OCI-M1 (cell line): ENCODE measurements around the gene TAOK3.

Experiments
- DNase-seq: peaks from one replicate; lab custom pipeline; 2025; lab: John Stamatoyannopoulos, UW

Gene TAOK3

DNA sequence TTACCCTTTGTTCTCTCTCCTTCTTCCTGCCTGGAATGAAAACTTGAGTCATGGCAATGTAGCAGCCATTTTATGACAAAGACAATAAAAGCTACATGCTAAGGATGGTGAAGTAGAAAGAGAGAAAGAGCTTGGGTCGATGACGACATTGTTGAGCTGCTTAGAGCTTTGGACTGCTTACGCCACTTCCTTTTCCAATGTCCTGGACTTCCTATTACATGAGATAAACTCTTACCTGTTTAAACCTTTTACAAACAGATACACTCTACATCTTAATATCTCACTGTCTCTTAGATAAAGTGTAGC, 166.6 kb downstream of the TAOK3 start:
- DNase-seq = no peak

DNA sequence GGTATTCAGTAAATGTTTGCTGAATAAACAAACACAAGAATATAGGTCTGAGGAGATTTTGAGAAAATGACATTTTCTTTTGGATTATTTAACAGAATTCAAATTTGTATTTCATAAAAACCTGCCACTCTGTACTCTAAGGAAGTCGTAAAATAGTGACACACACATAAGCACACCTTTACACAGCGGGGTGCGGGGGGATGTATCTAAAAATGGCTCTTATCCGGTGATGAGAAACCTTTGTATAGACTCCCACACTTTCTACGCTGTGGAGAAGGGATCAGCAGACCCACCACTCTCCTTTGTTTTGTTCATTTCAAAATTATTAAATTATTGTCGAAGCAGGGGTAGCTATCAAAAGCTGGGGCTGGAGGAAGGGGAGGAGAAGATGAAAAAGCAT, 178.7 kb downstream of the TAOK3 start:
- no peak for DNase-seq

DNA sequence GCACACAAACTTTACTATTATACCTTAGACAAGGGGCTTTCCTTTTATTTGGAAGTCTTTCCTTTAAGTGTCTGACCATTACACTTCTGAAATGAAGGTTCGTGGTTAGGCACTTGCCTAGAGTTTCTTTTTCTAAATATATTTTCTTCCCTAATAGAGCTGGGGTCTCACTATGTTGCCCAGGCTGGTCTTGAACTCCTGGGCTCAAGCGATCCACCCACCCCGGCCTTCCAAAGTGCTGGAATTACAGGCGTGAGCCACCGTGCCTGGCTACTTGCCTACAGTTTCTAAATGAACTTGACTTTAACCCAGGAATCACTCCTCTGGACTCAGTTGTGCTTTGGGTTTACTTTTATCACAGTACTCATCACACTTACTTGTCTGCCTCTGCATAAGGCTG, 179.2 kb downstream of the TAOK3 start:
- DNase-seq = no peak

DNA sequence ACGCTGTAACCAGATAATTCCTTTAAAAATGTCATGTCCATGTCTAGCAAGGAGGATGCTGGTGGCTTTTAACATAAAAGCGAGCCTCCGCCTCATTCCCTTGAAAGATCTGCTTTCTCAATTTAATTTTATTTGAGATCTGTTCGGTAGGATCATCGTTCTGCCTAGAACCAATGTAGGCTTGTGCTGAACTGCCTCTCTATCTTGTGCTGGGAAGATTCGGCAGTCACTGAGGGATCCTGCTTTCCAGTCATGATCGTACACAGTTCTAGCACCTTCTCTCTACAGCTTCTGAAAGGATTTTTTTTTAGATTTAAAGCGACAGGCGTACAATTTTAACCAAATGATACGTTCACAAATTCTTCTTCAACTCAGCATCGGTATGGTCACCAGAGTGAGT, 182.4 kb downstream of the TAOK3 start:
- DNase-seq = no peak

DNA sequence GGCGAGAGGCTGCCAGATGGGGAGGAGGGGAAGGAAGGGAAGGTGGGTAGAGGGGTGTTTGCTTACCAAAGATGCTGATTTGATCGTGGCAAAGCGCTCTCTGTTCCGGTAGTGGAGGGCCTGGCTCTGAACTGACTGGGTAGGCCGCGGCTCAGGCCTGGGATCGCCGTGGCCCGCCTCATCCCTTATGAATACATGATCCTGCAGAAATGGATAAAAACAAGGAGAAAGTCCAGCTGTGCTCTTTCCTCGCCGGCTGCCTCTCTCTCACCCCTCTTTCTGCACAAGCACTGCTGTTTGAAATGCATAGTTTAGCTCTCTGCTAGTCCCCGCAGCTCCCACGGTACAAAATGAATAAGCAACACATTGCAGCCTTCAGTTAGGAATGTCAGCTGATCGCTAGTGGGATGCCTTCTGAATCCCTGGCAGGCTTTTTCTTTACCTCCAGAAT, 182.9 kb downstream of the TAOK3 start:
- DNase-seq = no peak

DNA sequence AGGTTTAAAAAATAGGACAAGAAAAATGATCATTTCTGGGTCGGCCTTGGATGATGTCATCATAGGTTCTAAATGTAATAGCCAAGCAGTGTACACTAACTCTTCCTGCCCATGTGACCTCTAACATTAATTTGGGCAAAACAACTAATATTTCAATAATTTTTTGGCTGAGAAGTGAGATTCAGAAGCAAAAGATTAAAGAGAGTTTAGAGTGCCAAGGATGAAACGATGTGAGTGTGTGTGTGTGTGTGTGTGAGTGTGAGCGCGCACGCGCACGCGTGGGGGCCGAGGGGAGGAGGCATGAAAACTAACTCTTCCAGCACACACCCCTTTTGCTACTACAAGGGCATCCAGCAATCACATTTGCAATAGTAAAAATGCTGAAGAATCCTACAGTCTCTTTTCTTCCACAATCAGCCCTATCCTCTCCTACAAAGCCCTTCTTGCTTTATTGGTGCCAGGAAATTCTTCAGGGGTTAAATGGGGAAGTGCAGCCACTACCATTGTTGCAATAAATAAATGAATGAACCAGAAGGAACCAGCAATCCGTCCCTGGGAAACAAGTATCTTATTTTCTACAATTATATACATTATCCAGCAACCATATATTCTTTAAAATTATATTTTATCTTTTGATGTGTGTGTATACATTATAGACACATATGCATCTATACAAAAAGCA, 183.9 kb downstream of the TAOK3 start:
- no peak for DNase-seq

DNA sequence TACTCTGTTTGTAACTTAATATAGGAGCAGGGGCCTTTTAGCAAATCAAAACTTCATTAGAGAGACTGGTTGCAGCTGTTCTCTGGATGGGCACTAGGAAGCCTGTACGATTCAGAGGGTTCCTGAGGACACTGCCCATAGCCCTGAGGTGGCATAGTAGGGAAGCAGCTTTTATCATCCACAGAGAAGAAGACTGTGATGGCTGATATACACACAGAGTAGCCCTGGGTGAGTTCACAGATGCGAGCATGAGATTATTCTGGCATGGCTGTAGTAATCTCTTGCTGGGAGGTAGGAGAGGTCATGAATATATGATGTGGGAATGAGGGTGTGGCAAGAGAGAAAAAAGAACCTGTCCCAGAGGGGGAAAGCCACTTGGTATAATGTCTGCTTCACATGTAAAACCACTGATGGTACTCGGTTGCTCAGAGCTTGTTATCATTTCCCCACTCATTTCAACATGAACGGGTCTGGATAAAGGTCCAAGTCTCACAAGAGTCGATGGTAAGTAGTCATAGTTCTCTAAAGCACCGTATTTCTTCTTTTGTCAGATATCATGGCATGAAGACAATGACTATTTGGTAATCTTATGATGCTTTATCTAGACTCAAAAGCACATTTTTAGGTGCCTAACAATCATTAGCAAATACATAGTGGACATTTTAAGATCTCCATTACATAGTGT, 184.8 kb downstream of the TAOK3 start:
- DNase-seq = peak; percentile 61

DNA sequence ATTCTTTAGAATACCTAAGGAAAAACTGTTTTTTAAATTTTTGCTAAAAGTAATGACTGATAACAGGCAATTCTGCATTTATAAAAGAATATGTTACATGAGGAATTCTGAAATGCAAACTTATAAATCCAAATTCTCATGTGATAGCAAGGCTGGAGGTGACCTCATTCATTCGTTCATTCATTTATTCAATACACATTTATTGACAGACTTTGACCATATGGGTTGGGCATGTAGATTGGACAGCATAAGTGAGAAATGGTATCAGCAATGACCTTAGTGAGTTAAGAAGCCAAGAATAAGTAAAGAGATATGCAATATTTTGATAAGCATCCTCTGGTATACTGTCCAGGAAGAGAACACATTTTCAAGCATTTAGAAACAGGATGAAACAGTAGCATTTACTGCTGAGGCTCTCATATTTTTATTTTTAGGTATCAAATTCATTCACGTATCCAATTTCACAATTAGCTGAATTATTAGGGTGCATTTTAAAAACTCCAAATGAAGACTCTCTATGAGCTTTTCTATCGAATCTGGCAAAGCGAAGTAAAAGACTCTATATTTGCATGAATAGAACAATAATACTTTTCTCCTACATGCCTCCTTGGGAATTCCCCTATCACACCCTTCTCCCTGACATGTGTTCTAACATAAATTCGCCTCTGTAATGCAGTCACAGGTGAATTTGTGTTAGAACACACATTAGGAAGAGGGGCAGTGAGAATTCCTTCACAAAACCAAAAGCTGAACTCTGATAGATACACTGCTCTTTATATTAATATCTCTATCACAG, 186.9 kb downstream of the TAOK3 start:
- no peak for DNase-seq

DNA sequence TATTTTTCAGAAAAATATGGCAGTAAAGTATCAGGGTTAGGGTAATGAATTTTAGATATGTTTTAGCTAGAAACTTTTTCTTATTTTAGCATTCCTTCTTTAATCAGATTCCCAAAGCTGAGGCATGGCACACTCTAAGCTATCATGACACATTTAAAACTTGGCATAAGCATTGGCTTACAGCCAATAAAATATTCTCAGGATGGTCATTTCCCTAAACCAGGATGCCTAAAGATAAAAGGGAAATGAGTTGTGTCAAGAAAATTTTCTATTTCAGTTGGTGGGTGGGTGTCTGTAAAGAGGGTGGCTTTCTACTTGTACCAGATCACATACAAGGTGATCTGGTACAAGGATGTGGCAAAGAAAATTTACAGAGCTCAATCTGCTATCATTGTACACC, 189.0 kb downstream of the TAOK3 start:
- DNase-seq = no peak

DNA sequence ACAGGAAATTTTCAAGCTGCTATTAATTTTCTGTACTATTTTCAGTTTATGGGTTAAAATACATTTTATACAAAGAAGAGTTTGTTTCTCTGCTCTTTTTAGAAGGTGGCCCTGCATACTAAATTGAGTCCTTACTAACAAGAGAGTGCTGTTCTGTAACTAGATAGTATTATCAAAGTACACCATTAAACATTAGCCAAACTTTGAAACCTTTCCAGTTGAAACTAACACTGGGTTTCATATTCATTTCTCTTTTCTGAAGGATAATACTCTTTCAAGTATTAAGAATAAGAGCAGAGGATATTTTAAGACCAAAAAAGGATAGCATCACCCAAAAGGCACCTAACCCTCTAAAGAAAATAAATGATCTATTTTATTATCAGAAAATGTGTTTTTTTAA, 189.6 kb downstream of the TAOK3 start:
- DNase-seq = no peak

DNA sequence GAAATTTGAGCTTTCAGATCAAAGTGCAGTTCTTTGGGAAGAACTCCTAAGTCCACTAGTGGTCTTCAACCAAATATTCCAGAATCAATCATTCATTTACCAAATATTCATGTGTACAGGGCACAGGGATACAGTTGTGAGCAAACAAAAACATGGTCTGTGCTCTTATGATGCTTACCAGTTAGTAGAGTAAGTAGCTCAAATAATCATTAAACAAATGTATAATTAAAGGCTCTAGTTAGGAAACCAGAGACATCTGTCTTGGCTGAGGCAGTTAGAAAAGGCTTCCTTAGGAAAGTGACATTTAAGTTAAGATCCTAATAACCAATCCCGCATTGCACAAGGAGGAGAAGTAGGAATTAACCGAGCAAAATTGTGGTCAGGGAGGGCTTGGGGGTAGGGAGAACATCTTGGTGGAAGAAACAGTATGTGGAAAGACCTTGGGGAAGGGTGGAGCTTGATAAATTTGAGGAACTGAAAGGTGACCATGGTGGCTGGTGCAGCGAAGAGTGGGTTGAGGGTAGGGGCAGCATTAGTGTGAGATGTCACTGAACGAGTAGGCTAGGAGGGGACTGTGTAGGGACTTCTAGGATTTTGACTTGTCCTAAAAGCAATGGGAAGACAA, 196.8 kb downstream of the TAOK3 start:
- DNase-seq = no peak

DNA sequence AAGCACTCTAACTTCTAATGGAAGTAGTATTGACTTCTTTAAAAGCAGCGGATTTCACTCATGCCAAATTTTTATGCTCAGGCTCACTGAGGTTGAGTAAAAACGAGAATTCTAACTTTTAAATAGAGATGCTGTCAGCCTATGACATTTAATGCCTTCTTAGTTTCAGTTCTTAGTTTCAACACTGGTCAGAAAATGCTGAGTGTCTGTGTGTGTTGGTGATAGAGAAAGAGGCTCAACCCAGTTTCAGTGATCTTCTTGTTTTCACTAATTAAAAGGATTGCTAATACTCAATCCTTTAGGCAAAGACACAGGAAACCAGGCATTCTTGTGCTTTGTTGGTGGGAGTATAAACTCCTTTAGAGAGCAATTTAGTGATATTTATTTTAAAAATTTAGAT, 205.8 kb downstream of the TAOK3 start:
- no peak for DNase-seq

DNA sequence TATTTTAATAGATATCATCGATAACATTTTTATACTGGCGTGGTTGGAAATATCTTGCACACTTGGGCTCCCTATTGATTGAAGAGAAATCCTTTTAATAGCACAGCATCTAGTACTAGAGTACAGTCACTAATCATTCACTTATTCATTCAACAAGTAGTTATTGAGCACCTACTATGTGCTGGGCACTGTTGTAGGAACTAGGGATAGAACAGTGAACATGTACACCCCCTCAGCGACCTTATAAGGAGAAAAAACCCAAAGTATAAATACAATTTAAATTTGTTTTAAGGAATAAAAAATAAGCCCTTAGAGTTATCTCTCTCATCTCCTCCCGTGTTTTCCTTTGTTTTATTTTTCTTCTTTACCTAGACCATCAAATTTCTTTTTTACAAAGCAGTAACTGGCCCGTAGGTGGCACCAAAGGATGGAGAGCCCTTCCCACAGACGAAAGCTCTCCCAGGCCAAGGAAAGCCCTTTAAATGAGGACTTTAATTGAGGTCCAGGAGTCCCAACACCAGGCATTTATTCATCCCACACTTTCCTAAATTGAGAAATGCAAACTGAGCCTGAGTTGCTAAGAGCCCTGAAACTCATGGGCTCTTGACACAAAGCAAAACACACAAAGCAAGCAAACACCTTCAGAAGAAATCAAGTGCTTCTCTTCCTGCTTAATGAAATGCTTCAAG, 207.8 kb downstream of the TAOK3 start:
- peak; percentile 34 for DNase-seq

DNA sequence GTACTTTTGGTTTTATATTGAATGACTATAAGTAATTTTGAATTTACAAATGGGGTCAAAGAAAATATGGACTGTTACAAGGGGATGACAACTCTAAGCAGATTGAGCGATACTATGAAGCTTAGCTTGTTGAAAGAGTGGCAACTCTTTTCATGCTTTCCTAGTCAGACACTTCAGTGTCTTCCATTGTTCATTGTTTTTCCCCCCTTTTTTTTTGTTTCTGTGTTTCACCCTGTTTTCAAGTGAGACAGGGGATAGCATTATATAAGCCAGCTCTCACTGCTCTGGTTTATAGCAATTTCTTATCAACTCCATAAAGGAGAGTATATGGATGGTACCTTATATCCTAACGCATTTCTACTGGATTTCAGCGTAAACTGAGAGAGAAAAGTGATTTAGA, 212.2 kb downstream of the TAOK3 start:
- DNase-seq = no peak

DNA sequence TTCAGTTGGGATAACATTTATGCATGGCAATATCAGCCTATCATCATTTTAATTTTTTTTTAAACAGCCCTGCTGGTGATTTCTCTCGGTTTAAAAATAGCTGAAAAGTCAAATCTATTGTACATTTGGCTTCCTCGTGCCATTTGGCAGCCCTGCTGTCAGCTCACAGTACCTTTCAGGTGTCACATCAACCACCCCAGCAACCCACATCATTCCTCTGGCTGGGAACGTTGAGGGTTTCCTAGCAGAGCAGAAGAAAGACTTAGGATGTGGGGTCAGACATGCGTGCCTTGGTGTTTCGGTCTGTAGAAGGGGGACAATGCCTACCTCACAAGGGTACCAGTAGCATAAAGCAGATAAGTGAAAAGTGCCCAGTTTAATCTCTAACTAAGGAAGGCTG, 221.0 kb downstream of the TAOK3 start:
- no peak for DNase-seq

DNA sequence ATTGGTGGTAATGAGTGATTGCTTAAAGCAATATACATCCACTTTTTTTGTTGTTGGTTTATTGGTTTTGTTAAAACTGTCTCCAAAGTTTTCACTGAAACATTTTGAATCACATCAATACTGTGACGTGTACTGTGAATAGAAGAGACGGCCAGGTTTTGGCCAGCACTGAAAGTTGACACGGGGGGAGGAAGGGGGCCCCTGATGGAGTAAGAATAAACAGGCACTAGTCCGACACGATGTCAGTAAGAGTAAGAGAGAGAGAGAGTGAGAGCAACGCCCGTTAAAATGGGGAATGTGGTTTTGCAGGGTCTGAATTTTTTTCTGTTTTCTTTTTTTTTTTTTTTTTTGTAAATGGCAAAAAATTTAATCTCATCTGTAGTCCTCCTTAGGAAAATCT, 222.1 kb downstream of the TAOK3 start:
- no peak for DNase-seq

DNA sequence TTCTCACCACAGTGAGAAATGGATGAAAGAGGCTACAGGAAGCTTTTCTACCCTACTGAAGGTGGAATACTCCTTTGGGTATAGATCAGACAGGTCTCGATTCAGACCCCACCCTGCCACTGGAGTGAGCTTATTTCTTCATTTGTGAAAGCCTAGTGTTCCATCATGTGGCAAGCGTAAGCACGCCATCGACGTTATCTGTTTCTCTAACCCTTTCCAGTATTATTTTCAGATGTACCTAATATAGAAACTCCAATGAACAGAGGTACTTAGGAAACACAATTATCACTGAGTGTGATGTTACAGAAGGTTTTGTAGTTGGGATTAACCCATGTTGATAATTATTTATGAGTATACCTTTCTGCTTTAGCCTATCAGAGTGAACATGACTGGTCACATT, 224.4 kb downstream of the TAOK3 start:
- DNase-seq = no peak

DNA sequence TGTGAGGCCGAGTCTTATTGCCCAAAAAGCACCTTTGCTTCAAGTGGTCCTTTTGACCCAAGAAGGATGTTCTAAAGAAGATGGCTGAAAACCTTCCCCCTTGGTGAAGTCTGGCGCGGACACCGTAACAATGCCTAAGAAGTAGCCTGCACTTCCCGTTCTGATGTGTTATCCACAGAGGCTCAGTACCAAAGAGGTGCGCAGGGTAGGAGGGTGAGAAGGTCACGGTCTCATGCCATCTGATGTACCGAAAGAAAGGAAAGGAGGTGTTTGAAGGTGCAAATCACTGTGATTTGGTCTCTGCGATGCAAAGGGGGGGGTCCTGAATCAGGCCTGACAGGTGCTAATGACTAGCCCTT, 226.9 kb downstream of the TAOK3 start:
- no peak for DNase-seq

DNA sequence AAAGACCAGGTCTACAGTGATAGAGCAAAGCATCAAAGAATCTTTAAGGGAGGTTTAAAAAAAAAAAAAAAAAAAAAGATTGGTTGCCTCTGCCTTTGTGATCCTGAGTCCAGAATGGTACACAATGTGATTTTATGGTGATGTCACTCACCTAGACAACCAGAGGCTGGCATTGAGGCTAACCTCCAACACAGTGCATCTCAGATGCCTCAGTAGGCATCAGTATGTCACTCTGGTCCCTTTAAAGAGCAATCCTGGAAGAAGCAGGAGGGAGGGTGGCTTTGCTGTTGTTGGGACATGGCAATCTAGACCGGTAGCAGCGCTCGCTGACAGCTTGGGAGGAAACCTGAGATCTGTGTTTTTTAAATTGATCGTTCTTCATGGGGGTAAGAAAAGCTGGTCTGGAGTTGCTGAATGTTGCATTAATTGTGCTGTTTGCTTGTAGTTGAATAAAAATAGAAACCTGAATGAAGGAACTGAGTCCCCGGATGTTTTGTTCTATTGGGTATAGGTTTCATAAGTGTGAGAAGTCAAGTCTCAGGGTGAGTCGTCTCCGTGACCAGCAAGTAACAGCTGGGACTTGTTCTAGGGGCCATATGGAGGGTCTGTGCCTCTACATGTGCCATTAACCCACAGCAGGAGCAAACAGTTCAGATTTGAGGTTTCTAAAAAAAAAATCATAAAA, 227.5 kb downstream of the TAOK3 start:
- DNase-seq = no peak

DNA sequence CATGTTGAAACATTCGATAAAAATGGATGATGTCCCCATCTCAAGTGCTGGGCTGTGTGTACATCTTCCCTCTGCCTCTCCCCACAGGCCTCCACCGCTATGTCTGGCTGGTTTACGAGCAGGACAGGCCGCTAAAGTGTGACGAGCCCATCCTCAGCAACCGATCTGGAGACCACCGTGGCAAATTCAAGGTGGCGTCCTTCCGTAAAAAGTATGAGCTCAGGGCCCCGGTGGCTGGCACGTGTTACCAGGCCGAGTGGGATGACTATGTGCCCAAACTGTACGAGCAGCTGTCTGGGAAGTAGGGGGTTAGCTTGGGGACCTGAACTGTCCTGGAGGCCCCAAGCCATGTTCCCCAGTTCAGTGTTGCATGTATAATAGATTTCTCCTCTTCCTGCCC, 228.2 kb downstream of the TAOK3 start:
- DNase-seq = no peak

DNA sequence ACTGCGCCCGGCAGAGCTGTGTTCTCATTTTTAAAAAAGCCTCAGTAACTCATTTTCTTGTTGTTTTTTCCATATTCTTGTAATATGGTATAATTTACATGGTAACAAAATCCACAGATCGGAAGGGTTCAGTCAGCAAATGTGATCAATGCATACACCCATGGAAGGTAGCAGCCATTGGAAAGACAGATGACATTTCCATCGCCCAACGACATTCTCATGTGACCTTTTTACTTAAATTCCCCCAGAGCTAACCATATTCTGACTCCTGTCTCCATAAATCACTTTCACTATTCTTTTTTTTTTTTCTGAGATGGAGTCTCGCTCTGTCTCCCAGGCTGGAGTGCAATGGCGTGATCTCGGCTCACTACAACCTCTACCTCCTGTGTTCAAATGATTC, 231.9 kb downstream of the TAOK3 start:
- no peak for DNase-seq

DNA sequence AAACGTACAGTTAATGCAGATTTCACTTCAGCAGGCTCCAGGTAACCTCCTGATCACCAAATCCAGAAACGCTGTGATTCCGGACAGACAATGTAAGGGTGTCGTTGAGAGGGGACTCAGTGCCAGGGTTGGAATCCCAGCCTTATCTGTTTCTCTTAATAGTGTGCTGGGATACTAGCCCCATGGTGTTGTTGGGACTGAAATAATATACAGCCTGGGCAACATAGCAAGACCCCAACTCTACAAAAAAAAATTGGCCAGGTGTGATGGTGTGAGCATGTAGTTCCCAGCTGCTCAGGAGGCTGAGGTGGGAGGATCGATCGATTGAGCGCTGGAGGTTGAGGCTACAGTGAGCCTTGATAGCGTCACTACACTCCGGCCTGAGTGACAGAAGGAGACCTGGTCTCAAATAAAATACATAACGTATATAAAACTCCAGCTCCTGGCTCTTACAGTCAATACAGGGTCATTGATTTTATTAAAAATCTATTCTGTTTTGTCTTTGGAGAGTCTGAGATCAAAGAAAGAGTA, 235.5 kb downstream of the TAOK3 start:
- no peak for DNase-seq
